Esophagus squamous epithelium (tissue), 4 donors: ENCODE results near the gene TMEM182.

Source experiments
- CTCF ChIP-seq, 6 experiments: fragments of 450-650 bp in 4 of 6; fragments of 200-600 bp in 2 of 6; sonication (generic) in 2 of 6; IDR thresholded peaks; one replicate each; pipeline ENCODE4 v1.5.1; 2016 to 2019; ENCODE audit warnings: antibody characterized with exemption in 6 of 6, mild to moderate bottlenecking in 4 of 6, moderate library complexity in 4 of 6
- POLR2A ChIP-seq, 4 donors: fragments of 450-650 bp; IDR thresholded peaks; one replicate each; pipeline ENCODE4 v1.6.1; 2017; ENCODE audit warnings: antibody characterized with exemption in 4 of 4, mild to moderate bottlenecking in 4 of 4, moderate library complexity in 3 of 4

DNA sequence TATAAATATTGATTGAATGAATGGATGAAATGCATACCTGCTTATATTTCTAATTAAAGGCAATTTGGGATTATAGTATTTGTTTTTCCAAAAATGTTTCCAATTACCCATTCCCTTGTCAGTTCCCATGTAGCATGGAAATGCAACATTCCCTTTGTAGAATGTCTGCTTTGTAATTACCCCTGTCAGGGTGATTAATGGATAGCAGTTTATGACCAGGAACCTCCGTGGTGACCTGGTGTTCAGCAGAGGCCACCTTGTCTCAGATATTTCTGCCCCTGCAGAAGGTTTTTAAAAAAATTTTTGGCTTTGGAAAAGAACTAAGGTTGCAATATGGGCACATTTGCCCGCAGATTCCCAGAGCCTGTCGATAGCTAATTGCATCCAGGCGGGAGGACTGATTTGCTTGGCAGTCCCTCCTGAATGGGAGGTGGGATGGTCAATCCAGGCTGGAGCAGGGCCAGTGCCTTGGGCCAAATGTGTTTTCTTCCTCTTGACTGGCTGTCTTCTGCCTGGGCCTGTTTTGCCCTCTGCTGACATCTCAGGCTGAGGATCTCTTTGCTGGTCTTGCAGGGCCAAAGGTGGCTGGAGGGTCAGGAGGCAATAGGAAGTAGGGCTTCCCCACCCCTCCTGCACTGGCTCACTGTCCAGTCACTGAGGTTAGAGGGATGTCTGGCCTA lies 82.1 kb downstream of the TMEM182 start:
- no peak for TF ChIP-seq POLR2A (IDR thresholded peaks at IDR 0.05)
- TF ChIP-seq CTCF (IDR thresholded peaks at IDR 0.05) = no peak
